Memory B cell (primary cell): Measurements from ENCODE around the gene ANKRD55.
"Not testable (repeated sequence)": the region's sequence is repeated elsewhere in the genome, so short reads cannot be mapped to it uniquely, and the experiment has no call there.

Source experiments
- ATAC-seq: fragments of 150-1000 bp; cut with Tn5 transposase; 2 replicates; pipeline ENCODE4 v1.10.0; 2021; ENCODE audit warnings: low read depth, mild to moderate bottlenecking, moderate library complexity
- DNase-seq, 2 donors: peaks; one replicate each; pipeline ENCODE4 v3.0.0; 2022; ENCODE audit warnings: low spot score in 2 of 2
- H3K27ac Mint-ChIP-seq: one replicate; pipeline ENCODE4 v1.8.0; 2022; ENCODE audit warnings: mild to moderate bottlenecking, moderate library complexity, mixed read lengths
- H3K27me3 Mint-ChIP-seq: one replicate; pipeline ENCODE4 v1.8.0; 2022; ENCODE audit warnings: mixed read lengths
- H3K36me3 Mint-ChIP-seq: one replicate; pipeline ENCODE4 v1.8.0; 2022; ENCODE audit warnings: mild to moderate bottlenecking, mixed read lengths
- H3K4me1 Mint-ChIP-seq: one replicate; pipeline ENCODE4 v1.8.0; 2022; ENCODE audit warnings: mixed read lengths
- H3K4me3 Mint-ChIP-seq: one replicate; pipeline ENCODE4 v1.8.0; 2022; ENCODE audit warnings: mild to moderate bottlenecking, moderate library complexity, mixed read lengths
- H3K9me3 Mint-ChIP-seq: one replicate; pipeline ENCODE4 v1.8.0; 2022; ENCODE audit warnings: mixed read lengths

The ANKRD55 gene

GRCh38 chr5:56245481-56245880 lies 12.4 kb upstream of the ANKRD55 start:
- no peak for DNase-seq
- Mint-ChIP-seq H3K4me1 (no peaks in the 10 kb centered on the region), H3K9me3 (peaks cover 8% of the 10 kb centered on the region), H3K27me3 (peaks cover 6% of the 10 kb centered on the region), H3K36me3 (peaks cover 8% of the 10 kb centered on the region), H3K4me3 (no peak overlapping the region), H3K27ac (no peak overlapping the region)
- no peak for ATAC-seq

- Mint-ChIP-seq H3K9me3 (peaks cover 8% of the 10 kb centered on the region), H3K27me3 (peaks cover 6% of the 10 kb centered on the region)
Observed at GRCh38 chr5:56244627-56245026, 11.5 kb upstream of the ANKRD55 start.

GRCh38 chr5:56242271-56242670 lies 9.1 kb upstream of the ANKRD55 start:
- H3K4me1 Mint-ChIP-seq, DNase-seq, ATAC-seq, H3K4me3 Mint-ChIP-seq, H3K27me3 Mint-ChIP-seq, H3K27ac Mint-ChIP-seq, H3K36me3 Mint-ChIP-seq: not testable (repeated sequence)
- peaks cover 11% of the 10 kb centered on the region for H3K9me3 Mint-ChIP-seq

More at GRCh38 chr5:56244627-56245026, 11.5 kb upstream of the ANKRD55 start:
- H3K4me1 Mint-ChIP-seq, result no peaks in the 10 kb centered on the region
- ATAC-seq, result no peak
- DNase-seq, result no peak
- no peak overlapping the region for H3K27ac Mint-ChIP-seq
- peaks cover 8% of the 10 kb centered on the region for H3K36me3 Mint-ChIP-seq
- H3K4me3 Mint-ChIP-seq, result no peak overlapping the region

- peak overlapping the region; percentile 5 for H3K27ac Mint-ChIP-seq
Observed at GRCh38 chr5:56232538-56232937, 592 bp downstream of the ANKRD55 start.

GRCh38 chr5:56230576-56230975 lies 2.6 kb downstream of the ANKRD55 start:
- DNase-seq (no peak), ATAC-seq (no peak)
- no peaks in the 10 kb centered on the region for H3K9me3 Mint-ChIP-seq
- no peaks in the 10 kb centered on the region for H3K4me1 Mint-ChIP-seq
- no peak overlapping the region for H3K27ac Mint-ChIP-seq
- H3K36me3 Mint-ChIP-seq, result no peaks in the 10 kb centered on the region
- H3K4me3 Mint-ChIP-seq, result no peak overlapping the region
- H3K27me3 Mint-ChIP-seq, result peaks cover 17% of the 10 kb centered on the region

More at GRCh38 chr5:56232538-56232937, 592 bp downstream of the ANKRD55 start:
- DNase-seq (no peak), ATAC-seq (no peak)
- Mint-ChIP-seq H3K36me3 (no peaks in the 10 kb centered on the region), H3K9me3 (no peaks in the 10 kb centered on the region), H3K4me3 (no peak overlapping the region), H3K4me1 (no peaks in the 10 kb centered on the region), H3K27me3 (peaks cover 23% of the 10 kb centered on the region)

- ATAC-seq (no peak), DNase-seq (no peak)
- no peaks in the 10 kb centered on the region for H3K36me3 Mint-ChIP-seq
- H3K27ac Mint-ChIP-seq, result no peak overlapping the region
- H3K4me1 Mint-ChIP-seq, result no peaks in the 10 kb centered on the region
- H3K4me3 Mint-ChIP-seq, result no peak overlapping the region
- no peaks in the 10 kb centered on the region for H3K9me3 Mint-ChIP-seq
- H3K27me3 Mint-ChIP-seq, result peaks cover 11% of the 10 kb centered on the region
Observed at GRCh38 chr5:56229111-56229510, 4.0 kb downstream of the ANKRD55 start.

- Mint-ChIP-seq H3K27me3 (peaks cover 11% of the 10 kb centered on the region), H3K4me3 (no peak overlapping the region), H3K36me3 (no peaks in the 10 kb centered on the region), H3K4me1 (no peaks in the 10 kb centered on the region), H3K27ac (no peak overlapping the region), H3K9me3 (no peaks in the 10 kb centered on the region)
- no peak for ATAC-seq
- no peak for DNase-seq
Observed at GRCh38 chr5:56228631-56229030, 4.5 kb downstream of the ANKRD55 start.

- Mint-ChIP-seq H3K4me3 (no peak overlapping the region), H3K9me3 (no peaks in the 10 kb centered on the region), H3K4me1 (no peaks in the 10 kb centered on the region), H3K36me3 (no peaks in the 10 kb centered on the region), H3K27me3 (peaks cover 10% of the 10 kb centered on the region), H3K27ac (no peak overlapping the region)
- ATAC-seq (no peak), DNase-seq (no peak)
Observed at GRCh38 chr5:56227691-56228090, 5.4 kb downstream of the ANKRD55 start.

GRCh38 chr5:56223298-56223697 lies 9.8 kb downstream of the ANKRD55 start:
- H3K36me3 Mint-ChIP-seq, result not testable (repeated sequence)

GRCh38 chr5:56221601-56222000 lies 11.5 kb downstream of the ANKRD55 start:
- ATAC-seq, H3K27ac Mint-ChIP-seq, H3K36me3 Mint-ChIP-seq, H3K4me3 Mint-ChIP-seq, DNase-seq, H3K4me1 Mint-ChIP-seq: not testable (repeated sequence)
- peaks cover 14% of the 10 kb centered on the region for H3K9me3 Mint-ChIP-seq
- H3K27me3 Mint-ChIP-seq, result peaks cover 17% of the 10 kb centered on the region

More at GRCh38 chr5:56223298-56223697, 9.8 kb downstream of the ANKRD55 start:
- peaks cover 11% of the 10 kb centered on the region for H3K9me3 Mint-ChIP-seq
- peaks cover 17% of the 10 kb centered on the region for H3K27me3 Mint-ChIP-seq
- not testable (repeated sequence) for H3K4me1 Mint-ChIP-seq, ATAC-seq, DNase-seq, H3K27ac Mint-ChIP-seq, H3K4me3 Mint-ChIP-seq

- no peak overlapping the region for H3K27ac Mint-ChIP-seq
- H3K9me3 Mint-ChIP-seq, result peaks cover 16% of the 10 kb centered on the region
- peaks cover 12% of the 10 kb centered on the region for H3K27me3 Mint-ChIP-seq
- ATAC-seq, result no peak
- no peak overlapping the region for H3K4me3 Mint-ChIP-seq
- no peak for DNase-seq
- H3K36me3 Mint-ChIP-seq, result peaks cover 9% of the 10 kb centered on the region
- no peaks in the 10 kb centered on the region for H3K4me1 Mint-ChIP-seq
Observed at GRCh38 chr5:56215019-56215830, 17.9 kb downstream of the ANKRD55 start.

- not testable (repeated sequence) for H3K4me3 Mint-ChIP-seq, DNase-seq, ATAC-seq, H3K27me3 Mint-ChIP-seq, H3K4me1 Mint-ChIP-seq, H3K36me3 Mint-ChIP-seq, H3K27ac Mint-ChIP-seq
- H3K9me3 Mint-ChIP-seq, result peaks cover 14% of the 10 kb centered on the region
Observed at GRCh38 chr5:56213886-56214535, 19.1 kb downstream of the ANKRD55 start.

GRCh38 chr5:56212130-56212879 lies 20.8 kb downstream of the ANKRD55 start:
- Mint-ChIP-seq H3K4me1 (no peaks in the 10 kb centered on the region), H3K4me3 (no peak overlapping the region), H3K9me3 (peaks cover 11% of the 10 kb centered on the region), H3K27me3 (peaks cover 5% of the 10 kb centered on the region), H3K27ac (no peak overlapping the region), H3K36me3 (peaks cover 7% of the 10 kb centered on the region)
- DNase-seq, result no peak
- no peak for ATAC-seq

GRCh38 chr5:56211298-56211865 lies 21.7 kb downstream of the ANKRD55 start:
- H3K4me3 Mint-ChIP-seq, result no peak overlapping the region
- no peak for DNase-seq
- H3K9me3 Mint-ChIP-seq, result peaks cover 7% of the 10 kb centered on the region
- no peak overlapping the region for H3K27ac Mint-ChIP-seq
- peaks cover 5% of the 10 kb centered on the region for H3K27me3 Mint-ChIP-seq
- no peaks in the 10 kb centered on the region for H3K4me1 Mint-ChIP-seq
- no peak for ATAC-seq
- peaks cover 5% of the 10 kb centered on the region for H3K36me3 Mint-ChIP-seq
